Skeletal muscle cell (primary cell): Measurements from ENCODE around the gene TBATA.
"Not testable (repeated sequence)": the region's sequence is repeated elsewhere in the genome, so short reads cannot be mapped to it uniquely, and the experiment has no call there.

Source experiments
- DNase-seq: peaks from one replicate; pipeline ENCODE4 v3.0.0-alpha.2; 2010; ENCODE audit warnings: low read depth
- H3K4me3 ChIP-seq: 2 replicates; pipeline ENCODE4 v1.5.1; 2011; ENCODE audit warnings: low read depth, mild to moderate bottlenecking, control low read depth, low read length, moderate library complexity

The TBATA gene

DNA sequence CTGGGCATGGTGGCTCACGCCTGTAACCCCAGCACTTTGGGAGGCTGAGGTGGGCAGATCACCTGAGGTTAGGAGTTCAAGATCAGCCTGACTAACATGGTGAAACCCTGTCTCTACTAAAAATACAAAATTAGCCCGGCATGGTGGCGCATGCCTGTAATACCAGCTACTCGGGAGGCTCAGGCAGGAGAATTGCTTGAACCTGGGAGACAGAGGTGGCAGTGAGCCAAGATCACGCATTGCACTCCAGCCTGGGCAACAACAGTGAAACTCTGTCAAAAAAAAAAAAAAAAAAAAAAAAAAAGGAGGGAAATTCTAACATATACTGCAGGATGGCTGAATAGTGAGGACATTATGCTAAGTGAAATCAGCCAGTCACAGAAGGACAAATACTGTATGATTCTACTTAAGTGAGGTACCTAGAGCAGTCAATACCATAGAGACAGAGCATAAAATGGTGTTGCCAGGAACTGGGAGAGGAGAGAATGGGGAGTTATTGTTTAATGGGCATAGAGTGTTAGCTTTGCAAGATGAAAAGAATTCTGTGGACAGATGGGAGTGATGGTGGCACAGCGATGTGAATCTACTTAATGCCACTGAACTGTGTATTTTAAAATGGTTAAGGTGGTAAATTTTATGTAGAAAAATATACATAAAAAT is 17.0 kb downstream of the TBATA start:
- DNase-seq, H3K4me3 ChIP-seq: not testable (repeated sequence)

- no peak for DNase-seq
- no peak overlapping the region for H3K4me3 ChIP-seq
These were observed 19.2 kb downstream of the TBATA start for GRCh38 chr10:70765794-70766594.

DNA sequence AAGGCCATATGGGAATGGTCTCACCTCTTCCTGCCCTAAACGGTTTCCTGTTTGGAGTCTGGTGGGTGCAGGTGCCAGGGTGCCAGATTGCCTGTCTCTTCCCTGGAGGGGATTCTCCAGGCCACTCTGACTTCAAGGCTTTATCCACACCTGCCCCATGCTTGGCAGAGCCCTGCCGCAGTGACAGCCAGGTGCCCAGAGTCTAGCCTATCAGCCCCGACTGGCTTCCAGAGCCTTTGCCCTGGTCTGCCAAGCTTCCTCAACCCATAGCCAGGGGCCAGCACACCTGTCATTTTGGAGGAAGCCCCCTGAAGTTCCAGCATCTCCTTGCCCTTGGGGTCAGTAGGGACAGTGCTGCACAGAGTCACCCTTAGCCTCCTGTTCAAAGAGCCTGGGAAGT is 21.6 kb downstream of the TBATA start:
- no peak overlapping the region for H3K4me3 ChIP-seq
- DNase-seq: no peak

- no peak overlapping the region for H3K4me3 ChIP-seq
- DNase-seq: no peak
These were observed 22.6 kb downstream of the TBATA start for GRCh38 chr10:70762441-70763175.

DNA sequence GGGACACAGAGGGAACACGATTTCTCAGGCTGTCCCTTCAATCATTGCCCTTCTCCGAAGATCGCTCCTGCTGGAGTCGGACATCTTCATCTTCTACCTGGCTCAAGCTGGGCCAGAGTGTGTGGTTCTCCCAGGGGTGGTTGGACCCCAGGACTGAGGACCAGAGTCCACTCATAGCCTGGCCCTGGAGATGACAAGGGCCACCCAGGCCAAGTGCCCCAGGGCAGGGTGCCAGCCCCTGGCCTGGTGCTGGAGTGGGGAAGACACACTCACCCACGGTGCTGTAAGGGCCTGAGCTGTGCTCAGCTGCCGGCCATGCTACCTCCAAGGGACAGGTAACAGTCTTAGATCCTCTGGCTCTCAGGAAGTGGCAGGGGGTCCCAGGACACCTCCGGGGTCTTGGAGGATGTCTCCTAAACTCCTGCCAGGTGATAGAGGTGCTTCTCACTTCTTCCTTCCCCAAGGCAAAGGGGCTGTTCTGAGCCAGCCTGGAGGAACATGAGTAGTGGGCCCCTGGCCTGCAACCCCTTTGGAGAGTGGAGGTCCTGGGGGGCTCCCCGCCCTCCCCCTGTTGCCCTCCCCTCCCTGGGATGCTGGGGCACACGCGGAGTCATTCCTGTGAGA is 23.3 kb downstream of the TBATA start:
- DNase-seq: no peak
- H3K4me3 ChIP-seq: no peak overlapping the region

DNA sequence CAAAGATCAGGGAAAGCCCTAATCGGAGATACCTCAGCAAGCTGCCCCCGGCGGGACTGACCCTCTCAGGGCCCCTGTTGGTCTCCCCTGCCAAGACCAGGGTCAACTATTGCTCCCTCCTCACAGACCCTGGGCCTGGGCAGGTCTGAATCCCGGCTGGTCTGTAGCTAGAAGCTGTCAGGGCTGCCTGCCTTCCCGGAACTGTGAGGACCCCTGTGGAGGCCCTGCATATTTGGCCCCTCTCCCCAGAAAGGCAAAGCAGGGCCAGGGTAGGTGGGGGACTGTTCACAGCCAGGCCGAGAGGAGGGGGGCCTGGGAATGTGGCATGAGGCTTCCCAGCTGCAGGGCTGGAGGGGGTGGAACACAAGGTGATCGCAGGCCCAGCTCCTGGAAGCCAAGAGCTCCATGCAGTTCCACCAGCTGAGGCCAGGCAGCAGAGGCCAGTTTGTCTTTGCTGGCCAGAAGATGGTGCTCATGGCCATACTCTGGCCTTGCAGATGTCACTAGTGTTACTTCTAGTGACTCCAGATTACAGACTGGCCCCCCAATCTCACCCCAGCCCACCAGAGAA is 24.1 kb downstream of the TBATA start:
- no peak for DNase-seq
- no peak overlapping the region for H3K4me3 ChIP-seq

GRCh38 chr10:70760271-70760787 is 24.8 kb downstream of the TBATA start:
- no peak overlapping the region for H3K4me3 ChIP-seq
- no peak for DNase-seq

DNA sequence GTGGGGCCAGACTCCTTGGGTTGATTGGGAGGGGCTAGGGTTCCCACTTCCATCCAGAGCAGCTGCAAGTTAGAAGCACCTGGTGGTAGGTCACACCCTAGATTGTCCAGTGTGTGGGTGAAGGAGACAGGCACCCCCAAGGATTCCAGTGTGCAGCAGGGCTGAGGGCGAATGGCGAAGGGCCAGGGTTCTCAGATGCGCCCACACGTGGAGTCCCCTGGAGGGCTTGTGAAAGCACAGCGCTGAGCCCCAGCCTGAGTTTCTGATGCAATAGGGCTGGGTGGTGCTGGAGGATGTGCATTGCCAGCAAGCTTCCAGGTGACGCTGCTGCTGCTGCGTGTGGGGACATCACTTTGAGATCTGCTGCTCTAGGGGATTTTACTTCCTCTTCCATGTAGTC is 25.4 kb downstream of the TBATA start:
- DNase-seq: no peak

GRCh38 chr10:70758757-70759514 is 26.2 kb downstream of the TBATA start:
- DNase-seq: no peak
- H3K4me3 ChIP-seq: no peak overlapping the region

More for the DNA sequence above, 25.4 kb downstream of the TBATA start:
- H3K4me3 ChIP-seq: no peak overlapping the region

DNA sequence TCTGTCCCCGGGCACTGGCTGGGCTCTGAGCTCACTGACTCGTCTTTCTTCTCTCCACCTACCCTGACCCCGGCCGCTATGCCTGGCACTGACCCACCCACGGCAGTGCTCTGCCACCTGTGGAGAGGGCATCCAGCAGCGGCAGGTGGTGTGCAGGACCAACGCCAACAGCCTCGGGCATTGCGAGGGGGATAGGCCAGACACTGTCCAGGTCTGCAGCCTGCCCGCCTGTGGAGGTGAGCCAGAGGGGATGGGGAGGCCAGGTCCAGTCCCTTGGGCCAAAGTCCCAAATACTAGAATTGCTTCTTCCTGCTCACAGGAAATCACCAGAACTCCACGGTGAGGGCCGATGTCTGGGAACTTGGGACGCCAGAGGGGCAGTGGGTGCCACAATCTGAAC is 27.3 kb downstream of the TBATA start:
- no peak overlapping the region for H3K4me3 ChIP-seq
- no peak for DNase-seq

GRCh38 chr10:70756700-70757360 is 28.3 kb downstream of the TBATA start:
- no peak overlapping the region for H3K4me3 ChIP-seq
- DNase-seq: no peak

DNA sequence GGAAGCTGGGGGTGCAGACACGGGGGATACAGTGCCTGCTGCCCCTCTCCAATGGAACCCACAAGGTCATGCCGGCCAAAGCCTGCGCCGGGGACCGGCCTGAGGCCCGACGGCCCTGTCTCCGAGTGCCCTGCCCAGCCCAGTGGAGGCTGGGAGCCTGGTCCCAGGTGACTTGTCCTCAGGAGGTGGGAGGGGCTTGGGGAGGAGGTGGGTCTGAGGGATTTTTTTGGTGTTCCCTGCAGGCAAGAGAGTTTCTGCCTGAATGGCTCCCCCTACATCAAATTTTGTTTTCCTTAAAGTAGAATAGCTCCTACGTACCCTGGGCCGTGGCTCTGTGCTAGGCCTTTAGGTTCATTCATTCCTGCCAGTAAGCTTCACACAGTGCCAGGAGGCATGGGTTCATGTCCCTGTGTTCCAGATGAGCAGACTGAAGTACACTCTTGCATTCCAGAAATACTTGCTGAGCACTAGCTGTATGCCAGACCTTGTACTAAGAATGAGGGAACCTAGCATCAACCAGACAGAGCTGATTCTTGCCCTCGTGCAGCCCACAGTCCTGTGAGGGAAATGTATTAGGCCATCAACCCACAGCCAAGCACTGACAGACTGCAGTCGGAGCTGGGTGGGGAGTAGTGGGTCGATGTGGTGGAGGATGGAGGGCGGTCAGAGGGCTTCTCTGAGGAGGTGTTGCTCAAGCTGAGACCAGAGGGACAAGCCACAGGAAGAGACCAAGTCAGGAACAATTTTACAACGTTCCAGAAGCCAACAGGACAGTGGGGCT is 31.1 kb downstream of the TBATA start:
- no peak overlapping the region for H3K4me3 ChIP-seq
- no peak for DNase-seq

GRCh38 chr10:70753026-70753663 is 32.0 kb downstream of the TBATA start:
- no peak overlapping the region for H3K4me3 ChIP-seq
- DNase-seq: no peak

- H3K4me3 ChIP-seq: no peak overlapping the region
- no peak for DNase-seq
These were observed 32.6 kb downstream of the TBATA start for GRCh38 chr10:70752571-70752970.

DNA sequence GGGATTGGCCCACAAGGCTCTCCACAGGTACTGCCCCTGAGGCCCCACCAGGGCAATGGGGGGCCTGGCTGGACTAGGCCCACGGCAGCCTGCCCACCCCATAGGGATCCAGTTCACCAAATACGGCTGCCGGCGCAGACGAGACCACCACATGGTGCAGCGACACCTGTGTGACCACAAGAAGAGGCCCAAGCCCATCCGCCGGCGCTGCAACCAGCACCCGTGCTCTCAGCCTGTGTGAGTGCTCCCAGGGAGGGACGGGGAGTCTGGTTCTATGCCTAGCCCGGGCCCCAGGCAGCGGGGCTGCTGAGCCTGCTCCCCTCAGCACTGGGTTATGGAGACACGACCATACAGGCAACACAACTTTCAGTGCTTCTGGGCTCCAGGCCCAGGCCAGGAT is 33.2 kb downstream of the TBATA start:
- no peak for DNase-seq
- H3K4me3 ChIP-seq: no peak overlapping the region

DNA sequence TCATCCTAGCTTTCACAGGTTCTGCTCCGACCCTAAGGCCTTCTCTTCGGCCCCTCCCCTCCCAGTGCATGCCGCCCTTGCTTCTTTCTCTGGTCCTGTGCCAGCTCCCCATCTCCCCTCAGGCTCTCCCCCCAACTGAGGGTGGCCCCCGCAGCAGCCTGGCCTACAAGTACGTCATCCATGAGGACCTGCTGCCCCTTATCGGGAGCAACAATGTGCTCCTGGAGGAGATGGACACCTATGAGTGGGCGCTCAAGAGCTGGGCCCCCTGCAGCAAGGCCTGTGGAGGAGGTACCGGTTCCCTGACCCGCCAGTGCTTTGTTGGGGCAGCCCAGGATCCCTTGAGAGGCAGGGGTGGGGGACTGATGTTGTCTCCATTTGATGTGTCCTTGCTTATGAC is 33.8 kb downstream of the TBATA start:
- no peak for DNase-seq
- no peak overlapping the region for H3K4me3 ChIP-seq

- H3K4me3 ChIP-seq: no peak overlapping the region
- DNase-seq: no peak
These were observed 34.9 kb downstream of the TBATA start for GRCh38 chr10:70750156-70750703.
